GM19099 (cell line): ENCODE data around the gene WNK1.

Experiments
- POLR2A ChIP-seq: IDR thresholded peaks from 3 replicates; pipeline ENCODE4 v1.6.1; 2011; ENCODE audit warnings: low read depth; ENCODE audit not compliant: insufficient read length; ENCODE audit errors: extremely low read depth

WNK1 gene

GRCh38 chr12:862303-862911 lies 110.0 kb downstream of the WNK1 start:
- TF ChIP-seq POLR2A, result no peak

DNA sequence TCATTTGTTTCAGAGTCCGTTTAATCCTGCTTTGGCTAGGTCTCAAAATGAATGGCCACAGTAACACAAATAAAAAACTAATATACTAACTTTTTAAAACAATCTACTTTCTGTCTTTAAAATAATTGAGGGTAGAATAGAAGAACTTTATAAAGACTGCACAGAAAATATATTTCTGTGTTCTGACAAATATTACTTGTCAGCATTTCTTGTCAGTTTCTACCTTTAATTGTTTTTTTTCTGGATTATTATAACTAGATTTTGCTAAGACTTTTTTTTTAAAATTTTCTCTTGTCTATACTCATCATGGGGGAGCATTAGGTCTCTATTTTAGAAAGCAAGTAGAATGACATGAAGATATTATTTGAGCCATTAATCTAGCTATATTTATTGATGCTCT lies 110.9 kb downstream of the WNK1 start:
- no peak for TF ChIP-seq POLR2A

DNA sequence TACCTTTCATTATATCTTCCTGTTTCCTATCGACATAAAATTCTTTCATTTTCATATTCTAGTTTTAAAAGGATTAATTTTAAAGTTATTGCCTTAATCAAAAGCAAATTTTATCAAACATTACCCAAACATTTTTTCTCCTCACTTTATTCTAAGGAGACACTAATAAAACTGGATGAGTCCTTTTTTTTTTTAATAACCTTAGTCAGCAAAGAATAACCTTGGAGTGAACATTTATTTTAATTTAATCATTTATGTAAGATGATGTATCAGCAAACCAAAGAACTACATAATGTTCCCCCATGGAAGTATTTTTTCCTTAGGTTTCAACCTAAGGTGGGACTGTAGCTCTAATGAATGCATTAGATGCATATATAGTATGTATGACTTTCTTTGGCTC lies 113.2 kb downstream of the WNK1 start:
- TF ChIP-seq POLR2A, result no peak

DNA sequence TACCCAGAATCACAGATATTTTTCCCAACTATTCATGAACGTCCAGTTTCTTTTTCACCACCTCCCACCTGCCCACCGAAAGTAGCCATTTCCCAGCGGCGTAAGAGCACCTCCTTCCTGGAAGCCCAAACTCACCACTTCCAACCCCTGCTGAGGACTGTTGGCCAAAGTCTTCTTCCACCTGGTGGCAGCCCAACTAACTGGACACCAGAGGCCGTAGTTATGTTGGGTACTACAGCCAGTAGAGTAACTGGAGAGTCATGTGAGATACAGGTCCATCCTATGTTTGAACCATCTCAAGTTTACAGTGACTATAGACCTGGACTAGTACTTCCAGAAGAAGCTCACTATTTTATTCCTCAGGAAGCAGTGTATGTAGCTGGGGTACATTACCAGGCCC lies 115.5 kb downstream of the WNK1 start:
- TF ChIP-seq POLR2A, result no peak

DNA sequence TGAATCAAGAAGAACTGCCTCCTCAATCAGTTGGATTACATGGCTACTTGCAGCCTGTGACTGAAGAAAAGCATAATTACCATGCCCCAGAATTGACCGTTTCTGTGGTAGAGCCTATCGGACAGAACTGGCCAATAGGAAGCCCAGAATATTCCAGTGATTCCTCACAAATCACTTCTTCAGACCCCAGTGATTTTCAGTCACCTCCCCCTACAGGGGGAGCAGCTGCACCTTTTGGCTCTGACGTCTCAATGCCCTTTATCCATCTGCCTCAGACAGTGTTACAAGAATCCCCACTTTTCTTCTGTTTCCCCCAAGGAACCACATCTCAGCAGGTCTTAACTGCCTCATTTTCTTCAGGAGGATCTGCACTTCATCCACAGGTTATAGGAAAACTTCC lies 116.3 kb downstream of the WNK1 start:
- TF ChIP-seq POLR2A, result no peak

DNA sequence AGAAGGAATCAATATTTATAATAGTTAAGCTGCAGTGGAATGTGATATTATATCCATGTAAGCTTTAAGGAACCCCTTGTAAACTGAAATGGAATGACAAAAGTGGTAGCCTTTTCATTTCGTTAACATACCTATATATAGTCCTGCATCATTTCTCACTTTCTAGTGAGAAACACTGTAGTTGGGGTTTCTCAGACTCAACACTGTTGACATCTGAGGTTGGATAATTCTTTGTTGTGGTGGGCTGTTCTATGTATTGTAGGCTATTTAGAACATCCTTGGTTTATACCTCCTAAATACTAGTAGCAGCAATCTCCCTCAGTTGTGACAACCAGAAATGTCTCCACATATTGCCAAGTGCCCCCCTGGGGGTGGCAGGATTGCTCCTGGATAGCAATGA lies 118.0 kb downstream of the WNK1 start:
- no peak for TF ChIP-seq POLR2A

DNA sequence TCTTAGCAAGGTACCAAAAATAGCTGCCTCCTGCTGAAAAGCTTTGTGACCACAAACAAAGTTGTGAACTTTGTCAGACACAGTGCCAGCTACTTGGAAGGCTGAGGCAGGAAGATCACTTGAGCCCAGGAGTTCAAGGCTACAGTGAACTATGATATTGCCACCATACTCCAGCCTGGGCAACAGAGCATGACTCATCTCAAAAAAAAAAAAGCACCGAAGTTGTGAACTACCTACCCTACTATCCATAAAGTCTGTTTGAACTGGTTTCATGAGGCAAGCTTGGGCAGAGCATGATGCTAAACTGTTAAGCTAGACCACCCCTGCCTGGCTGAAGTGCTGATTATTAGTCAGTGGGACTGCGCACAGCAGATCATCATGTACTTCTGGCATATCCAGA lies 121.6 kb downstream of the WNK1 start:
- TF ChIP-seq POLR2A, result no peak

DNA sequence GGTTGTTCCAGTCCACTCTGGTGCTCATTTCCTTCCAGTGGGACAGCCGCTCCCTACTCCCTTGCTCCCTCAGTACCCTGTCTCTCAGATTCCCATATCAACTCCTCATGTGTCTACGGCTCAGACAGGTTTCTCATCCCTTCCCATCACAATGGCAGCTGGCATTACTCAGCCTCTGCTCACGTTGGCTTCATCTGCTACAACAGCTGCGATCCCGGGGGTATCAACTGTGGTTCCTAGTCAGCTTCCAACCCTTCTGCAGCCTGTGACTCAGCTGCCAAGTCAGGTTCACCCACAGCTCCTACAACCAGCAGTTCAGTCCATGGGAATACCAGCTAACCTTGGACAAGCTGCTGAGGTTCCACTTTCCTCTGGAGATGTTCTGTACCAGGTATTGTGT lies 127.3 kb downstream of the WNK1 start:
- no peak for TF ChIP-seq POLR2A

DNA sequence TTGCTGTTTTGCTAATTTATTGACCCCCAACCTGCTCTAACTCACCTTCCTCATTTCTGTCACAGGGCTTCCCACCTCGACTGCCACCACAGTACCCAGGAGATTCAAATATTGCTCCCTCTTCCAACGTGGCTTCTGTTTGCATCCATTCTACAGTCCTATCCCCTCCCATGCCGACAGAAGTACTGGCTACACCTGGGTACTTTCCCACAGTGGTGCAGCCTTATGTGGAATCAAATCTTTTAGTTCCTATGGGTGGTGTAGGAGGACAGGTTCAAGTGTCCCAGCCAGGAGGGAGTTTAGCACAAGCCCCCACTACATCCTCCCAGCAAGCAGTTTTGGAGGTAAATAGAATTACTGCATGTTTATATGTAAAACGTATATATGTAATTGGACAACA lies 128.3 kb downstream of the WNK1 start:
- TF ChIP-seq POLR2A, result no peak

- TF ChIP-seq POLR2A, result no peak
Observed at GRCh38 chr12:884746-885414, 132.5 kb downstream of the WNK1 start.

DNA sequence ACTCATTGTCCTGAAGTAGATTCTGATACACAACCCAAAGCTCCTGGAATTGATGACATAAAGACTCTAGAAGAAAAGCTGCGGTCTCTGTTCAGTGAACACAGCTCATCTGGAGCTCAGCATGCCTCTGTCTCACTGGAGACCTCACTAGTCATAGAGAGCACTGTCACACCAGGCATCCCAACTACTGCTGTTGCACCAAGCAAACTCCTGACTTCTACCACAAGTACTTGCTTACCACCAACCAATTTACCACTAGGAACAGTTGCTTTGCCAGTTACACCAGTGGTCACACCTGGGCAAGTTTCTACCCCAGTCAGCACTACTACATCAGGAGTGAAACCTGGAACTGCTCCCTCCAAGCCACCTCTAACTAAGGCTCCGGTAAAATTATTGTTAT lies 133.3 kb downstream of the WNK1 start:
- TF ChIP-seq POLR2A, result no peak

DNA sequence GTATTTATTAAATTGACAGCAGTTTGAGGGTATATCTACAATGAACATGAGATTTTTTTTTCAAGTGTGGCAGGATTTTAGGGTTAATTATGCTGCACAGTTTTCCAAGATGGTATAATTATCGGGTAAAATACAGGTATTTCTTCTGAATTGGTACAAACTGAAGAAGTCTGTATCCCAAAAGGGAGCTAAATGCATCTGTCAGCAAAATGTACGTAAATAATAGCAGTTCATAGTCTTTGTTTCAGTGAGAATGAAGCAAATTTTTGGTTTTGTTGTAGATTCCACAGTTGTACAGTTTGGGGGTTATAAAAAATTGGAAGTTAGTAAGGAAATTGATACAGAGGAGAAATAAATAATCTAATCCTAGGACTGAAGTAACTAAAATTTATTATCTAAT lies 133.8 kb downstream of the WNK1 start:
- no peak for TF ChIP-seq POLR2A

DNA sequence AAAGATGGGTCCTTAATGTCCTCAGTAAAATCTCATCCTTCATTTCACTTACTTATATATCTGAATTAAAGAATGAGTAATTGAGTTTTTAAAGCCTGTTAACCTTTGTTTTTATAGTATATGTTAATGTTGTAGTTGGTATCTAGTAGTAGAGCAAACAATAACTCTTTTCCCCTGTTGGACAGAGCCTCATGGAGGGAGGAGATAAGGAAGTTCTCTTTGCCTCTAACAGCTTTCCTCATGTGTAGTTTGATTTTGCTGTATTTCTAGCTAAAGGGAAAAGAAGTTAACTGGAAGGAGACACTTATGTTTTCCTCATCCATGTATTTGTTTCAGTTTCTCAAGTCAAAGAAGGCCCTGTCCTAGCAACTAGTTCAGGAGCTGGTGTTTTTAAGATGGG lies 141.8 kb downstream of the WNK1 start:
- TF ChIP-seq POLR2A, result no peak

DNA sequence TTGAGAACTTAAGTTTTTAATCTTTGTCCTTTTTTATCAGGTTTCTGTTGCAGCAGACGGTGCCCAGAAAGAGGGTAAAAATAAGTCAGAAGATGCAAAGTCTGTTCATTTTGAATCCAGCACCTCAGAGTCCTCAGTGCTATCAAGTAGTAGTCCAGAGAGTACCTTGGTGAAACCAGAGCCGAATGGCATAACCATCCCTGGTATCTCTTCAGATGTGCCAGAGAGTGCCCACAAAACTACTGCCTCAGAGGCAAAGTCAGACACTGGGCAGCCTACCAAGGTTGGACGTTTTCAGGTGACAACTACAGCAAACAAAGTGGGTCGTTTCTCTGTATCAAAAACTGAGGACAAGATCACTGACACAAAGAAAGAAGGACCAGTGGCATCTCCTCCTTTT lies 143.7 kb downstream of the WNK1 start:
- TF ChIP-seq POLR2A, result no peak

DNA sequence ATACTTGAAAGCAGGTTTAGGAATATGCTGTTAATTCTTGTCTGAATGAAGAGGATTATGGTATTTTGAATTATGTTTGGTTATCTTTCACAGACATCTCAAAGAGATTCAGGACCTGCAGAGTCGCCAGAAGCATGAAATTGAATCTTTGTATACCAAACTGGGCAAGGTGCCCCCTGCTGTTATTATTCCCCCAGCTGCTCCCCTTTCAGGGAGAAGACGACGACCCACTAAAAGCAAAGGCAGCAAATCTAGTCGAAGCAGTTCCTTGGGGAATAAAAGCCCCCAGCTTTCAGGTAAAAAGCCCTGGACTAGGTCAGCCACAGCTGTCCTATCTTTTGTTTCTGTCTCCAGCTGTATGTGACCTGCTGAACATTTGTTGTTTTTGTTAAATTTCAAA lies 145.0 kb downstream of the WNK1 start:
- no peak for TF ChIP-seq POLR2A

DNA sequence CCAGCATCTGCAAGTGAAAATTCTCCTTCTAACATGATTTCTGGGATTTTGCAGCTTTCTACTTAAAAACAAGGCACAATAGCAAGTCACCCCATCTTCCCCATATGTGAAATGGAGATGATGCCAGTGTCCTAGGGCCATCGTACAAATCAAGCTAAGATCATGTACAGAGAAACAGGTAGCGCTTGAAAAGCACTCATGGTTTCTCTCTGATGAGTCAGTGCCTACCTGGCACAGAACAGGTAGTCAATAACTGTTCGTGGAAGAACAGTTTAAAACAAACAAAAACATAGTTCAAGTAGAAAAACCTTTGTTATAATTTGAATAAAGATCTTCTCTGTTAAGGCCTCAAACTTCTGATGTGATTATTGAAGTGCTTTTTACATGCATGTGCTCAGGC lies 150.2 kb downstream of the WNK1 start:
- TF ChIP-seq POLR2A, result no peak

- no peak for TF ChIP-seq POLR2A
Observed at GRCh38 chr12:903055-903454, 150.7 kb downstream of the WNK1 start.
